ENCODE results near the gene TGFB1I1. TPM values are rescaled to one million over a fixed set of nuclear protein-coding genes. Genes with fewer than 3 reads are reported as not detected.

Gene TGFB1I1
- polyA plus RNA-seq, 2 of the 4 experiments (the other 2 are of a cell fraction): 8.3 to 75.1 TPM

DNA sequence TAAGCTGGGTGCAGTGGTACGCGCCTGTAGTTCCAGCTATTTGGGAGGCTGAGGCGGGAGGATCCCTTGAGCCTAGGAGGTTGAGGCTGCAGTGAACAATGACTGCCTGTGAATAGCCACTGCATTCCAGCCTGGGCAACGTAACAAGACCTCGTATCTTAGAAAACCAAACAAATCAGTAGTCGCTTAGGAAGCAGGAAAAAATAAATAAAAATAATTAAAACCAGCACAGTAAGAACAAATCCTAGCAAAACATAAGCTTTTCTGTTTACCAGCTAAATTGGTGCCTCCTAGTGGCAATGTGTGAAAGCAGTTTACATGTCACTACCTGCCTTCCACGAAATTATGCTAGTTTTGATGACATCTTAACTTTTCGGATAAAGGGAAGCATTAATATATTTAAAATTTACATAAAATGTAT is 11.4 kb upstream of the TGFB1I1 start (continued):
- no peak for TF ChIP-seq ZFP36 (IDR thresholded peaks at IDR 0.05; ENCODE audit: borderline replicate concordance, partially characterized antibody)
- no peak for TF ChIP-seq FOSL2 (IDR thresholded peaks at IDR 0.05)
- no peak for TF ChIP-seq FOSL2 (CRISPR knock-in tag; IDR thresholded peaks at IDR 0.05)
- TF ChIP-seq TFCP2L1 (CRISPR knock-in tag; IDR thresholded peaks at IDR 0.05): no peak
- TF ChIP-seq HDAC2 (IDR thresholded peaks at IDR 0.05): no peak
- no peak for TF ChIP-seq CBX8 (IDR thresholded peaks at IDR 0.05)
- TF ChIP-seq NFE2L2 (conservative IDR thresholded peaks at IDR 0.05; ENCODE audit: low read length): no peak

GRCh38 chr16:31461201-31461920 is 10.6 kb upstream of the TGFB1I1 start:
- CTCF ChIA-PET: interaction anchor here (1.0 to 7.9 kb wide), 21 partner anchors 9 to 508 kb away, joined by 3 to 52 read pairs (median 5); partner anchors contain the start of genes PYCARD, TGFB1I1 and ZNF843
- TF ChIP-seq GATA3 (IDR thresholded peaks at IDR 0.05; ENCODE audit: borderline replicate concordance): no peak
- TF ChIP-seq ZSCAN20 (CRISPR knock-in tag; IDR thresholded peaks at IDR 0.05): no peak
- TF ChIP-seq ZFP36 (IDR thresholded peaks at IDR 0.05; ENCODE audit: borderline replicate concordance, partially characterized antibody): no peak
- no peak for TF ChIP-seq FOSL2 (IDR thresholded peaks at IDR 0.05)
- no peak for TF ChIP-seq FOSL2 (CRISPR knock-in tag; IDR thresholded peaks at IDR 0.05)
- TF ChIP-seq ZC3H11A (IDR thresholded peaks at IDR 0.05): no peak
- TF ChIP-seq BCL3 (IDR thresholded peaks at IDR 0.05): no peak
- TF ChIP-seq RCOR1 (IDR thresholded peaks at IDR 0.05; ENCODE audit: low read depth, low read length): no peak
- TF ChIP-seq, protein P1, sequence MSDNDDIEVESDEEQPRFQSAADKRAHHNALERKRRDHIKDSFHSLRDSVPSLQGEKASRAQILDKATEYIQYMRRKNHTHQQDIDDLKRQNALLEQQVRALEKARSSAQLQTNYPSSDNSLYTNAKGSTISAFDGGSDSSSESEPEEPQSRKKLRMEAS (IDR thresholded peaks at IDR 0.05): no peak
- Histone ChIP-seq H3K27ac (no peak overlapping the region), H3K4me2 (no peak overlapping the region; the same call in 2 of the 3 replicates), H3K9me3 (no peaks in the 10 kb centered on the region), H3K4me3 (no peak overlapping the region), H3K4me1 (peaks cover 18% of the 10 kb centered on the region)
- no peak for FAIRE-seq
- POLR2A ChIA-PET: interaction anchor here (1.0 to 2.3 kb wide), 8 partner anchors 8 to 413 kb away, joined by 3 to 23 read pairs (median 6); partner anchors contain the start of genes FUS, RUSF1, TGFB1I1 and ZNF267
- DNase-seq (ENCODE audit: low read depth in 1 of 2, low spot score in 1 of 2): no peak
- 68% methylated on average over 10 of the region's 10 CpGs for WGBS (ENCODE audit: missing lambda C conversion rate)
- ATAC-seq: no peak

DNA sequence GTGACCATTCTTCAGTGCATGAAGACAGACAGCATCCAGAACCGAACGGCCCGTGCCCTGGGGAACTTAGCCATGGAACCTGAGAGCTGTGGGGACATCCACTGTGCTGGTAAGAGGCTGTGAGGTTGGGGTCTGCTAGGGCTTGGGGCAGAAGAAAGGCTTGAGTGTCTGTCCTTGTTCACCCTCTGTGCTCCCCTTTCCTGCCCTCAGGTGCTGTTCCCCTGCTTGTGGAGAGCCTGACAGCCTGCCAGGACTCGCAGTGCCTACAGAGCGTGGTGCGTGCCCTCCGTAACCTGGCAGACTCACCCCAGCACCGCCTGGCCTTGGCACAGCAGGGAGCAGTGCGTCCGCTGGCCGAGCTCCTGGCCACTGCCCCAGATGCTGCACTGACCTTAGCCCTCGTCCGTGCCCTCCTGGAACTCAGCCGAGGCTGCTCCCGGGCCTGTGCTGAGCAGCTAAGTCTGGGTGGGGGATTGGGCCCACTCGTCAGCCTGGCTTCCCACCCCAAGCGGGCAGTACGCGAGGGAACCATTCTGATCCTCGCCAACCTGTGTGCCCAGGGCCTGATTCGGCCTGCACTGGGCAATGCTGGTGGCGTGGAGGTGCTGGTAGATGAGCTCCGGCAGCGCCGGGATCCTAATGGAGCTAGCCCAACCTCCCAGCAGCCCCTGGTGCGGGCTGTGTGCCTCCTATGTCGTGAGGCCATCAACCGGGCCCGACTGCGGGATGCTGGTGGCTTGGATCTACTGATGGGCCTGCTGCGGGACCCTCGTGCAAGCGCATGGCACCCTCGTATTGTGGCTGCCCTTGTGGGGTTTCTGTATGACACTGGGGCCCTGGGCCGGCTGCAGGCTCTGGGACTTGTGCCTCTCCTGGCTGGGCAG is 9.8 kb upstream of the TGFB1I1 start:
- H3K4me3 ChIP-seq: no peak overlapping the region
- peaks cover 10% of the 10 kb centered on the region for H3K4me1 ChIP-seq
- WGBS (ENCODE audit: missing lambda C conversion rate): 90% methylated on average over 13 of the region's 35 CpGs
- DNase-seq (ENCODE audit: low read depth in 1 of 2, low spot score in 1 of 2): no peak
- H3K27ac ChIP-seq: no peak overlapping the region
- no peak for ATAC-seq
- FAIRE-seq: no peak
- no peaks in the 10 kb centered on the region for H3K9me3 ChIP-seq
- H3K4me2 ChIP-seq: no peak overlapping the region
- ChIA-PET POLR2A (interaction anchor here (2.1 kb wide), 1 partner anchor 46 kb away, joined by 8 read pairs; the partner anchor contains the start of gene RUSF1), CTCF (interaction anchor here (1.0 to 7.9 kb wide), 8 partner anchors 10 to 481 kb away, joined by 3 to 52 read pairs (median 4); partner anchors contain the start of gene ZNF843)
- TF ChIP-seq HEYL (CRISPR knock-in tag; IDR thresholded peaks at IDR 0.05) (no peak), PHF8 (IDR thresholded peaks at IDR 0.05; ENCODE audit: borderline replicate concordance, low read depth) (no peak), MAZ (IDR thresholded peaks at IDR 0.05; ENCODE audit: borderline replicate concordance, low read depth, low read length) (no peak), EHF (CRISPR knock-in tag; IDR thresholded peaks at IDR 0.05) (no peak), FOSL2 (IDR thresholded peaks at IDR 0.05) (no peak), FOSL2 (CRISPR knock-in tag; IDR thresholded peaks at IDR 0.05) (no peak), CHD2 (IDR thresholded peaks at IDR 0.05; ENCODE audit: low read length, partially characterized antibody) (no peak), POLR2AphosphoS2 (conservative IDR thresholded peaks at IDR 0.05; ENCODE audit: low read length) (no peak), HMGXB4 (CRISPR knock-in tag; IDR thresholded peaks at IDR 0.05; ENCODE audit: borderline replicate concordance) (no peak), JUNB (IDR thresholded peaks at IDR 0.05) (no peak), RARB (CRISPR knock-in tag; IDR thresholded peaks at IDR 0.05) (no peak), RFX5 (IDR thresholded peaks at IDR 0.05) (no peak), BCL3 (IDR thresholded peaks at IDR 0.05) (no peak)
- TF ChIP-seq, protein P2, sequence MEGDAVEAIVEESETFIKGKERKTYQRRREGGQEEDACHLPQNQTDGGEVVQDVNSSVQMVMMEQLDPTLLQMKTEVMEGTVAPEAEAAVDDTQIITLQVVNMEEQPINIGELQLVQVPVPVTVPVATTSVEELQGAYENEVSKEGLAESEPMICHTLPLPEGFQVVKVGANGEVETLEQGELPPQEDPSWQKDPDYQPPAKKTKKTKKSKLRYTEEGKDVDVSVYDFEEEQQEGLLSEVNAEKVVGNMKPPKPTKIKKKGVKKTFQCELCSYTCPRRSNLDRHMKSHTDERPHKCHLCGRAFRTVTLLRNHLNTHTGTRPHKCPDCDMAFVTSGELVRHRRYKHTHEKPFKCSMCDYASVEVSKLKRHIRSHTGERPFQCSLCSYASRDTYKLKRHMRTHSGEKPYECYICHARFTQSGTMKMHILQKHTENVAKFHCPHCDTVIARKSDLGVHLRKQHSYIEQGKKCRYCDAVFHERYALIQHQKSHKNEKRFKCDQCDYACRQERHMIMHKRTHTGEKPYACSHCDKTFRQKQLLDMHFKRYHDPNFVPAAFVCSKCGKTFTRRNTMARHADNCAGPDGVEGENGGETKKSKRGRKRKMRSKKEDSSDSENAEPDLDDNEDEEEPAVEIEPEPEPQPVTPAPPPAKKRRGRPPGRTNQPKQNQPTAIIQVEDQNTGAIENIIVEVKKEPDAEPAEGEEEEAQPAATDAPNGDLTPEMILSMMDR (IDR thresholded peaks at IDR 0.05): no peak
- TF ChIP-seq, protein P3, sequence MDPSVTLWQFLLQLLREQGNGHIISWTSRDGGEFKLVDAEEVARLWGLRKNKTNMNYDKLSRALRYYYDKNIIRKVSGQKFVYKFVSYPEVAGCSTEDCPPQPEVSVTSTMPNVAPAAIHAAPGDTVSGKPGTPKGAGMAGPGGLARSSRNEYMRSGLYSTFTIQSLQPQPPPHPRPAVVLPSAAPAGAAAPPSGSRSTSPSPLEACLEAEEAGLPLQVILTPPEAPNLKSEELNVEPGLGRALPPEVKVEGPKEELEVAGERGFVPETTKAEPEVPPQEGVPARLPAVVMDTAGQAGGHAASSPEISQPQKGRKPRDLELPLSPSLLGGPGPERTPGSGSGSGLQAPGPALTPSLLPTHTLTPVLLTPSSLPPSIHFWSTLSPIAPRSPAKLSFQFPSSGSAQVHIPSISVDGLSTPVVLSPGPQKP (IDR thresholded peaks at IDR 0.05; ENCODE audit: low read depth, low read length): no peak

Measured in A549 (cell line).